ENCODE data around the gene CREB3L2. TPM values are rescaled to one million over a fixed set of nuclear protein-coding genes. Genes with fewer than 3 reads are reported as not detected.
A peak's percentile ranks its signal among the peaks of the same experiment; 100 is the strongest.

Gene CREB3L2
- total and polyA plus RNA-seq, 11 donors: 4.0 to 40.6 (median 21.8) TPM

- TF ChIP-seq POLR2A (IDR thresholded peaks at IDR 0.05) (no peak), CTCF (IDR thresholded peaks at IDR 0.05) (no peak)
- no peak for ATAC-seq
- intact Hi-C loops (cut with DNase I): loop anchor here in 1 of 10 donors (5.0 kb wide), 1 partner anchor 45 kb away; no protein-coding TSS in a partner anchor
- no peak for DNase-seq
- Histone ChIP-seq H3K36me3 (no peaks in the 10 kb centered on the region), H3K27ac (peak overlapping the region in 7 of 12 donors; percentile 13 to 94 (median 56)), H3K9me3 (no peaks in the 10 kb centered on the region), H3K4me1 (peaks cover 0 to 99% (median 90%) of the 10 kb centered on the region in 12 donors), H3K27me3 (no peaks in the 10 kb centered on the region), H3K4me3 (no peak overlapping the region)
- WGBS, 4 donors: 85 to 95% (median 90%) methylated on average over 5 of the region's 5 CpGs
These were observed 14.3 kb downstream of the CREB3L2 start for GRCh38 chr7:137987563-137987962.

GRCh38 chr7:137987018-137987349 is 14.9 kb downstream of the CREB3L2 start:
- Histone ChIP-seq H3K4me3 (peak overlapping the region in 1 of 12 donors; percentile 4), H3K27me3 (no peaks in the 10 kb centered on the region), H3K27ac (peak overlapping the region in 9 of 12 donors; percentile 26 to 94 (median 56)), H3K36me3 (no peaks in the 10 kb centered on the region), H3K9me3 (no peaks in the 10 kb centered on the region), H3K4me1 (peaks cover 0 to 97% (median 84%) of the 10 kb centered on the region in 12 donors)
- ATAC-seq: no peak
- 84 to 90% (median 87%) methylated on average over 3 of the region's 3 CpGs for WGBS, 4 donors
- TF ChIP-seq POLR2A (IDR thresholded peaks at IDR 0.05): no peak
- TF ChIP-seq CTCF (IDR thresholded peaks at IDR 0.05): no peak
- DNase-seq: peak in 1 of 5 donors; percentile 55
- intact Hi-C loops (cut with DNase I): loop anchor here in 1 of 10 donors (5.0 kb wide), 1 partner anchor 45 kb away; no protein-coding TSS in a partner anchor

GRCh38 chr7:137986252-137987017 is 15.5 kb downstream of the CREB3L2 start:
- peak in 1 of 5 donors; percentile 35 for DNase-seq
- Histone ChIP-seq H3K4me3 (peak overlapping the region in 1 of 12 donors; percentile 4), H3K36me3 (no peaks in the 10 kb centered on the region), H3K4me1 (peaks cover 0 to 97% (median 83%) of the 10 kb centered on the region in 12 donors), H3K9me3 (no peaks in the 10 kb centered on the region), H3K27ac (peak overlapping the region in 9 of 12 donors; percentile 26 to 94 (median 56)), H3K27me3 (no peaks in the 10 kb centered on the region)
- ATAC-seq: peak; percentile 10 to 80 (median 54)
- 59 to 72% (median 67%) methylated on average over 14 of the region's 14 CpGs for WGBS, 4 donors
- intact Hi-C loops (cut with DNase I): loop anchor here in 1 of 10 donors (5.0 kb wide), 1 partner anchor 44 kb away; no protein-coding TSS in a partner anchor
- no peak for TF ChIP-seq CTCF (IDR thresholded peaks at IDR 0.05)
- no peak for TF ChIP-seq POLR2A (IDR thresholded peaks at IDR 0.05)

- intact Hi-C loops (cut with DNase I): loop anchor here in 1 of 10 donors (5.0 kb wide), 1 partner anchor 44 kb away; no protein-coding TSS in a partner anchor
- H3K9me3 ChIP-seq: no peaks in the 10 kb centered on the region
- peaks cover 0 to 97% (median 84%) of the 10 kb centered on the region in 12 donors for H3K4me1 ChIP-seq
- DNase-seq: no peak
- H3K27me3 ChIP-seq: no peaks in the 10 kb centered on the region
- peak overlapping the region in 6 of 12 donors; percentile 34 to 94 (median 49) for H3K27ac ChIP-seq
- ATAC-seq: no peak
- no peak overlapping the region for H3K4me3 ChIP-seq
- 91 to 97% (median 94%) methylated on average over 3 of the region's 3 CpGs for WGBS, 4 donors
- no peak for TF ChIP-seq CTCF (IDR thresholded peaks at IDR 0.05)
- TF ChIP-seq POLR2A (IDR thresholded peaks at IDR 0.05): no peak
- no peaks in the 10 kb centered on the region for H3K36me3 ChIP-seq
These were observed 16.0 kb downstream of the CREB3L2 start for GRCh38 chr7:137985897-137986251.
